ENCODE results near the gene HMGCS2.

The HMGCS2 gene

DNA sequence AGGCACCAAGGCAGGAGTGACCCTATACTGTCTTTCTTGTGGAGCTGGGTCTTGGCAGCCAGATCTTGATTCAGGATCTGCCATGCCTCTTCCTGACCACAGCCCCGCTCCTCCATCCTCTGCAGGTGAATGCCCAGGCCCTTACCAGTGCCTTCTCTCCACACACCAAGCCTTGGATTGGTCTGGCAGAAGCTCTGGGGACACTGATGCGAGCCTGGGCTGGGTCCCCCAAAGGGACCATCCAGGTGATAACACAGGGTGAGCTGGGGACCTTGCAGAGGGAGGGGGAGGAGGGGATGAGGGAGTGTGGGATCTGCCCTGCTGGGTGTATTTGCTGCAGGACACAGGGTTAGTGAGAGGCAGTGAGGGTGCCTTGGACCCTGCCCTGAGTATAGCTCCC, 28.4 kb downstream of the HMGCS2 start:
- H3K4me3 ChIP-seq (ENCODE audit: low read depth, low read length): no peak overlapping the region
- no peak for DNase-seq (ENCODE audit: low read depth)
- TF ChIP-seq, protein P1, sequence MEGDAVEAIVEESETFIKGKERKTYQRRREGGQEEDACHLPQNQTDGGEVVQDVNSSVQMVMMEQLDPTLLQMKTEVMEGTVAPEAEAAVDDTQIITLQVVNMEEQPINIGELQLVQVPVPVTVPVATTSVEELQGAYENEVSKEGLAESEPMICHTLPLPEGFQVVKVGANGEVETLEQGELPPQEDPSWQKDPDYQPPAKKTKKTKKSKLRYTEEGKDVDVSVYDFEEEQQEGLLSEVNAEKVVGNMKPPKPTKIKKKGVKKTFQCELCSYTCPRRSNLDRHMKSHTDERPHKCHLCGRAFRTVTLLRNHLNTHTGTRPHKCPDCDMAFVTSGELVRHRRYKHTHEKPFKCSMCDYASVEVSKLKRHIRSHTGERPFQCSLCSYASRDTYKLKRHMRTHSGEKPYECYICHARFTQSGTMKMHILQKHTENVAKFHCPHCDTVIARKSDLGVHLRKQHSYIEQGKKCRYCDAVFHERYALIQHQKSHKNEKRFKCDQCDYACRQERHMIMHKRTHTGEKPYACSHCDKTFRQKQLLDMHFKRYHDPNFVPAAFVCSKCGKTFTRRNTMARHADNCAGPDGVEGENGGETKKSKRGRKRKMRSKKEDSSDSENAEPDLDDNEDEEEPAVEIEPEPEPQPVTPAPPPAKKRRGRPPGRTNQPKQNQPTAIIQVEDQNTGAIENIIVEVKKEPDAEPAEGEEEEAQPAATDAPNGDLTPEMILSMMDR (IDR thresholded peaks at IDR 0.05; ENCODE audit: control insufficient read depth, extremely low read depth, insufficient read depth): no peak

DNA sequence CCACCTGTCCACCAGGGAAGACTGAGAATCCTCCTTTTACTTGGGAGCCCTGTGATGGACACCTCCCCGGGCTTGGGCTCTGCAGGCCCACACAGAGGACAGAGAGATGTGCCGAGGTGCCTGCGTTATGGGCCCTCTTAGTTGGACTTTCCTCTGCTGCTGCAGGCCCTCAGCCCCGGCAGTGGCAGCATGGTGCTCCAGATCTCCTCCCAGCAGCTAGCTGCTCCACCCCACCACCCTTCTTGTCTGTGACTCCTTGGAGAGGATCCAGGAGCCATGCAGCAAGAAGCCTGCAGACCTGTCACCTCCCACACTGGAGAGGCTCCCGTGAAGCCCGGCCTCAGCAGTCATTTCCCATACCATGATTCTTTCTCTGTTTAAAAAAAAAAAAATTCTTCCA, 29.6 kb downstream of the HMGCS2 start:
- H3K4me3 ChIP-seq (ENCODE audit: low read depth, low read length): no peak overlapping the region
- no peak for DNase-seq (ENCODE audit: low read depth)
- TF ChIP-seq, protein P1 (IDR thresholded peaks at IDR 0.05; ENCODE audit: control insufficient read depth, extremely low read depth, insufficient read depth): no peak

DNA sequence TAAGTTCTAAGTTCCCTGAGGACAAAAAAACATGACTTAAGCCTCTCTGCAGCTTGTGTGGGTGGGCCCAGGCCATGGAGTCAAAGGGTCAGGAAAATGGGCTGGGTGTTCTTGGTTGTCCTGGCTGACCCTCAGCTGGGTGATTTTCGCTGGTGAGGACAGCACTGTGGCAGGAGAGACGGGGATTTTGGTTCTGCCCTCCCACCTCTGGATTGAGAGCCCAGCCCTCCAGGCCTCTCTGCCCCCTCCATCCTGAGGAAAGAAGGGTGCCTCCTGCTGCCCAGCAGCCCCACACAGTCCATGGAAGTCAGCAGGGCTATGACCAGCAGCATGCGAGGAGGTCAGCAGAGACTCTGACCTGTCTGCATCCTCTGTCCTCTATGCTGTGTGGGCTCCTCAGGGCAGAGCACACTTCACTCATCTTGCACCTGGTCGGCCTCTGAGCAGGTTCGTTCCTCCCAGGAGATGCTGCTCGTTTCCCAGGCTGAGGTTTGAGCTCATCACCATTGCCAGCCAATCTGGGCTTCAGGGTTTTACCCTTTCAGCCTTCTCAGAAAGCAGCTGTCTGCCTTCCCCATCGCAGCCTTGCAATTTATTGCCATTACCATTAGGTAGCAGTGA, 30.5 kb downstream of the HMGCS2 start:
- TF ChIP-seq, protein P1 (IDR thresholded peaks at IDR 0.05; ENCODE audit: control insufficient read depth, extremely low read depth, insufficient read depth): no peak
- DNase-seq (ENCODE audit: low read depth): no peak

DNA sequence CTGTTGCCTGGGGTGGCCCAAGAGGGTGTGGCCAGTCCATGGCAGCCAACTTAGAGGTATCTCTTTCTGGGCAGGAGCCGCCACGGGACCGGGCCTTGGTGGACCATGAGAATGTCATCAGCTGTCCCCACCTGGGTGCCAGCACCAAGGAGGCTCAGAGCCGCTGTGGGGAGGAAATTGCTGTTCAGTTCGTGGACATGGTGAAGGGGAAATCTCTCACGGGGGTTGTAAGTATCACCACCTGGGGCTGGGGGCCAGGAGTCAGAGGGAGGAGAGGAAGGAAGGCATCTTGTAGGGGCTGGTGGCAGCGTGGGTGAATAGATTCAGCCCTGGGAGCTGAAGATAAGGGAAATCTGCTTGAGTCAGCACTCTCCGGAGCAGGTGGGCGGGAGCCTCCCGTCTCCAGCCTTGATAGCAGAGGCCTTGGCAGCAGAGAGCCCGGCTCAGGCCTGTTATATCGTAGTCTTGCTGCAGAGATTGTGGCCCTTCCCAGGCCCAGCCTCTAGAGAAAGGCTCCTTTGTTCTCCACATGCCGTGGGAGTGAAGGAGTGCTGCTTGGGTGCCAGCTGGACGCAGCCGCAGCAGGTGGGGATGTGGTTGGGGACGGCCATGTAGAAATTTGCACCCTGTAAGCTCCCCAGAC, 31.5 kb downstream of the HMGCS2 start:
- no peak for DNase-seq (ENCODE audit: low read depth)
- no peak overlapping the region for H3K4me3 ChIP-seq (ENCODE audit: low read depth, low read length)
- TF ChIP-seq, protein P1 (IDR thresholded peaks at IDR 0.05; ENCODE audit: control insufficient read depth, extremely low read depth, insufficient read depth): no peak

More for the DNA sequence above, 30.5 kb downstream of the HMGCS2 start:
- H3K4me3 ChIP-seq (ENCODE audit: low read depth, low read length): no peak overlapping the region

DNA sequence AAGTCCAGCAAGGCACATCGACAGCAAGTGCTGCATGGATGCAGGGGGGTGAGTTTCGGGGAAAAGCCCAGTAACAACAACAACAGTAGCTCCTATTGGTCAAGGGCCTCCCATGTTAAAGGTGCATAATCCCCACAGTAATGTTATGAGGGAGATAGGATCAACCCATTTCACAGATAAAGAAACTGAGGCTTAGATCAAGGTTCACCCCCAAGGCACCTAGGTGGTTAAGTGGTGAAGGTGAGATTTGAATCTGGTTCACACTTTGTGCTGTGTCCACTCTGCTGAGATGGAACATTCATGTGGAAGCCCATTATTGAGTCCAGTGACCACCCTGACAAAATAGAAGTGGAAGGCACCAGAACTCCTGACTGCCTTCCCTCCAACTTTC, 32.1 kb downstream of the HMGCS2 start:
- TF ChIP-seq, protein P1 (IDR thresholded peaks at IDR 0.05; ENCODE audit: control insufficient read depth, extremely low read depth, insufficient read depth): no peak
- no peak for DNase-seq (ENCODE audit: low read depth)
- H3K4me3 ChIP-seq (ENCODE audit: low read depth, low read length): no peak overlapping the region

DNA sequence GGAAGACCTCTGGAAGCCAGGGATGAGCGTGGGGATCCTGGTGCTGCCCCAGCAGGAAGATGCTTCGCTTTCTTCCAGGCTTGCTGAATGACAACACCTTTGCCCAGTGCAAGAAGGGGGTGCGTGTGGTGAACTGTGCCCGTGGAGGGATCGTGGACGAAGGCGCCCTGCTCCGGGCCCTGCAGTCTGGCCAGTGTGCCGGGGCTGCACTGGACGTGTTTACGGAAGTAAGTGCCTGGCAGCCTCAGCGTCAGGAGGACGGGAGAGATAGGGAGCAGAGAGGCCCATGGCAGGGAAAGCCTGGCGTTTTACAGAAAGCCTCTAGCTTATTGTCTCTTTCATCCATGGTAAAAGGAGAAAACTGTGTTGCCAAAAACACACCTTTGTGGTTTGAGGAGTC, 33.5 kb downstream of the HMGCS2 start:
- TF ChIP-seq, protein P1 (IDR thresholded peaks at IDR 0.05; ENCODE audit: control insufficient read depth, extremely low read depth, insufficient read depth): no peak
- no peak overlapping the region for H3K4me3 ChIP-seq (ENCODE audit: low read depth, low read length)
- no peak for DNase-seq (ENCODE audit: low read depth)

DNA sequence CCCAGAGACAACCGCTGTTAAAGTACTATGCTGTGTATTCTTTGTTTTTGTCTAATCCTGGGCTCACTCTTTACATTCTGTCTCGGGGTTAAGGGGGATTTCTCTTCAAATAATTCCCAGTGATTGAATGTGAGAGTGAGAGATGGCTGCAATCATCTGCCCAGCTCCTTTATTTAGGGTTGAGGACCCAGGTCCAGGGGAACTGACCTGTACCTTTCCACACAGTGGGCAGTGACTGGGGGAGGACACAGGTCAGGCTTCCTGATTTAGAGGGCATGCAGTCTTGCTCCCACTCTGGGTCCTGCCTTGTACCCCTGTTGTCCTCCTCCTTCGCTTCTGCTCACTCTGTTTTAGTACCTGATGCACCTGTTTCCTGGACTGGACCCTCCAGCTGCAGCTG, 35.0 kb downstream of the HMGCS2 start:
- DNase-seq (ENCODE audit: low read depth): no peak
- TF ChIP-seq, protein P1 (IDR thresholded peaks at IDR 0.05; ENCODE audit: control insufficient read depth, extremely low read depth, insufficient read depth): no peak
- H3K4me3 ChIP-seq (ENCODE audit: low read depth, low read length): no peak overlapping the region
